HL-60/S4 (cell line): ENCODE data around the gene JKAMP.

Experiments used
- in situ Hi-C: fragments of 300-500 bp; cut with MboI; formaldehyde crosslinking; loops from 2 replicates; pipeline ENCODE4 v1.14.3; 2022; ENCODE audit warnings: low sequenced_read_pairs

The JKAMP gene

DNA sequence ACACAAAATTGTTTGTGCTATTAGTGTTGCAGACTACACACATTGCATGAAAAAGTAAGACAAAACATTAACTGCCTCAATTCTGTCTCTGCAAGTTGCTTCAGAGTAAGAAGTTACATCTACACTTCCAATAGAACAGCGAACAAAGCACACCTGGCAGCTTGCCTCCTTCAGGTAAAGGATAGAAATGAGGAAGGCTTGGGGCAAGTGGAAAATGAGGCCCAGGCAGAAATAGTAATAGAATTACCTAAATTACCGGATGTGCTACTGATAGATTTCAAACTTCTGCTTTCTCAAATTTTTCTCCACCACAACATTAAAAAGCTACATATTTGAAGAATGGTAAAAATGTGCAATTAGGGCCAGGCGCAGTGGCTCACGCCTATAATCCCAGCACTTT, 54.6 kb downstream of the JKAMP start:
- in situ Hi-C loops = no loop called here

DNA sequence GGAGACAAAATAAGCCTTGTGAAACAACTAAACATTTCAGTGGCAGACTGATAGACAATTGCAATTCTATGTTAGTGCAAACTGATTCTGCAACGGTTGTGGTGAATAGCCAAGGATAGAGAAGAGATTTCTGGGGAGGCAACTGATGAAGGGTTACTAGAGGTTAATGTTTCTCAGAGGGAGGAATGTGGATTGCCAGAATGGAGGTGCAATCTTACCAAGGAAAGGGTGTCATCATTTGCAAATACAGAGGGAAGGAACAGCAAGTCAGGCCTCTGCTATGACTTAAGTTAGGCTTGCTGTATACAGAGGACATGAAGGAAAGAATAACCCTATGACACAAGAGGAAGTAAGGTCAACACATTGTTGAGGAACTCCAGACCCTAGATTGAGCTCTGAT, 56.5 kb downstream of the JKAMP start:
- in situ Hi-C loops = no loop called here

- in situ Hi-C loops = no loop called here
Observed at GRCh38 chr14:59541731-59542130, 57.4 kb downstream of the JKAMP start.

DNA sequence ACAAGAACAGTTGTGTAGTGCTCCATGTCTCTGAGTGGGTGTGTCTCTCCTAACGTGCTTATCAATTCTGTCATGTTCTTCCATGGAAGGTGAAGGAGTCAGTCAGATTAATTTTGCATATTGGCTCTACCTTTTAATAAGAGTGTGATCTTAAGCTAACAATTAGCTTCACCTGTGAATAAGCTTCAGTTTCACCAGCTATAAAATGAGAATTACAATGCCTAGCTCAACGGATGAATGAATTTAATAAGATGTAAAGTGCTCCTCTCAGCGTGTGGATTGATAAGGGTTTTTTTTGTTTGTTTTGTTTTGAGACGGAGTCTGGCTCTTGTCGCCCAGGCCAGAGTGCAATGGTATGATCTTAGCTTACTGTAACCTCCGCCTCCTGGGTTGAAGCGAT, 59.6 kb downstream of the JKAMP start:
- in situ Hi-C loops = no loop called here

DNA sequence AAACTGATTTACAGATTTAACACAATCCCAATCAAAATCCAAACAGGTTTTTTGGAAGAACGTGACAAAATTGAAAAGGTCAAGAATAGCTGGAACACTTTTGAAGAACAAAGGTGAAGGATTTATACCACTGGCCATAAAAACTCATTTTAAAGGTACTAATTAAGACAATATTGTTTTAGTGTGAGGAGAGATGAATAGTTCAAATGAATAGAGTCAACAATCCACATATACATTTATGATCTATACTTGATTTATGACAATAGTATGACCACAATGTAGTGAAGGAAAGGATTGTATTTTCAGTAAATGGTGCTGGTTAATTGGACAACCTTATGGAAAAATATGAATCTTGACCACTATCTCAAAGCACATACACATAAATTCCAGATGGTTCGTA, 63.0 kb downstream of the JKAMP start:
- in situ Hi-C loops = no loop called here
